Glutamatergic neuron (in vitro differentiated cells): ENCODE data around the gene CHMP2B. TPM values are rescaled to one million over a fixed set of nuclear protein-coding genes. Genes with fewer than 3 reads are reported as not detected.

ENCODE experiments used
- DNase-seq: peaks from one replicate; pipeline ENCODE4 v3.0.0; 2022
- H3K27ac Mint-ChIP-seq: one replicate; pipeline ENCODE4 v1.8.0; 2020; ENCODE audit warnings: mild to moderate bottlenecking, mixed read lengths, inconsistent platforms; ENCODE audit not compliant: unreplicated experiment
- H3K27me3 Mint-ChIP-seq: one replicate; pipeline ENCODE4 v1.8.0; 2020; ENCODE audit warnings: mild to moderate bottlenecking, moderate library complexity, mixed read lengths, inconsistent platforms; ENCODE audit not compliant: unreplicated experiment
- H3K36me3 Mint-ChIP-seq: one replicate; pipeline ENCODE4 v1.8.0; 2020; ENCODE audit warnings: mild to moderate bottlenecking, mixed read lengths, inconsistent platforms; ENCODE audit not compliant: unreplicated experiment
- H3K4me1 Mint-ChIP-seq: one replicate; pipeline ENCODE4 v1.8.0; 2020; ENCODE audit warnings: mild to moderate bottlenecking, low read depth, mixed read lengths, inconsistent platforms; ENCODE audit not compliant: unreplicated experiment
- H3K4me3 Mint-ChIP-seq: one replicate; pipeline ENCODE4 v1.8.0; 2020; ENCODE audit warnings: mild to moderate bottlenecking, mixed read lengths, inconsistent platforms; ENCODE audit not compliant: unreplicated experiment
- H3K9me3 Mint-ChIP-seq: one replicate; pipeline ENCODE4 v1.8.0; 2020; ENCODE audit warnings: mild to moderate bottlenecking, moderate library complexity, mixed read lengths, inconsistent platforms; ENCODE audit not compliant: unreplicated experiment
- total RNA-seq: library from RNA; stranded (reverse); fragmentation: NEBNext Ultra II Directional; extraction: Animal tissue kit (Norgen Biotek cat#: 25700); gene quantifications from one replicate; pipeline ENCODE4 v1.2.1, GENCODE V29; 2021; ENCODE audit not compliant: unreplicated experiment
- TF ChIP-seq, protein P1 (sequence below): fragments of 200-600 bp; sonication (generic); IDR thresholded peaks from one replicate; pipeline ENCODE4 v1.5.0; 2021; ENCODE audit not compliant: partially characterized antibody, unreplicated experiment

The CHMP2B gene
- total RNA-seq, 1 donor from 2014 or later, result 7.2 TPM

DNA sequence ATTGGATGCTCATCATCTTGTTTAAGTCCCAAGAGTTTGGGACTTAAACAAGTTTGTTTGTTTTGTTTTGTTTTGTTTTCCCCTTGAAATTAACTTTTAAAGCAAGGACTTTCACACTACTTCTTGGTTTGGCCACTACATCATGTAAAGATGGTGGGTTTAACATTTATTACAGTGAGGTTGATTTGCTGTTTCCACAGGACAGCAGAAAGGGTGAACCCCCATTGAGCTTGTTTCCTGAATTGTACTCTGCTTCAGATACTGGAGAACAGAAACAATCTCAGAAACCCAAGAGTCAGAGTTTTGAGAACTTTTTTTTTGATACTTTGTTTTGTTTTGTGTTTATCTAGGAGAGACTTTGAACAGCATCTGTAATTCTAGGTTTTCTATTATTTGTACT, 42.6 kb downstream of the CHMP2B start:
- DNase-seq, result no peak
- Mint-ChIP-seq H3K9me3 (no peaks in the 10 kb centered on the region), H3K36me3 (no peaks in the 10 kb centered on the region), H3K27ac (no peak overlapping the region), H3K4me1 (peaks cover 10% of the 10 kb centered on the region), H3K27me3 (no peaks in the 10 kb centered on the region), H3K4me3 (no peak overlapping the region)
- TF ChIP-seq, protein P1, sequence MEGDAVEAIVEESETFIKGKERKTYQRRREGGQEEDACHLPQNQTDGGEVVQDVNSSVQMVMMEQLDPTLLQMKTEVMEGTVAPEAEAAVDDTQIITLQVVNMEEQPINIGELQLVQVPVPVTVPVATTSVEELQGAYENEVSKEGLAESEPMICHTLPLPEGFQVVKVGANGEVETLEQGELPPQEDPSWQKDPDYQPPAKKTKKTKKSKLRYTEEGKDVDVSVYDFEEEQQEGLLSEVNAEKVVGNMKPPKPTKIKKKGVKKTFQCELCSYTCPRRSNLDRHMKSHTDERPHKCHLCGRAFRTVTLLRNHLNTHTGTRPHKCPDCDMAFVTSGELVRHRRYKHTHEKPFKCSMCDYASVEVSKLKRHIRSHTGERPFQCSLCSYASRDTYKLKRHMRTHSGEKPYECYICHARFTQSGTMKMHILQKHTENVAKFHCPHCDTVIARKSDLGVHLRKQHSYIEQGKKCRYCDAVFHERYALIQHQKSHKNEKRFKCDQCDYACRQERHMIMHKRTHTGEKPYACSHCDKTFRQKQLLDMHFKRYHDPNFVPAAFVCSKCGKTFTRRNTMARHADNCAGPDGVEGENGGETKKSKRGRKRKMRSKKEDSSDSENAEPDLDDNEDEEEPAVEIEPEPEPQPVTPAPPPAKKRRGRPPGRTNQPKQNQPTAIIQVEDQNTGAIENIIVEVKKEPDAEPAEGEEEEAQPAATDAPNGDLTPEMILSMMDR, result no peak

DNA sequence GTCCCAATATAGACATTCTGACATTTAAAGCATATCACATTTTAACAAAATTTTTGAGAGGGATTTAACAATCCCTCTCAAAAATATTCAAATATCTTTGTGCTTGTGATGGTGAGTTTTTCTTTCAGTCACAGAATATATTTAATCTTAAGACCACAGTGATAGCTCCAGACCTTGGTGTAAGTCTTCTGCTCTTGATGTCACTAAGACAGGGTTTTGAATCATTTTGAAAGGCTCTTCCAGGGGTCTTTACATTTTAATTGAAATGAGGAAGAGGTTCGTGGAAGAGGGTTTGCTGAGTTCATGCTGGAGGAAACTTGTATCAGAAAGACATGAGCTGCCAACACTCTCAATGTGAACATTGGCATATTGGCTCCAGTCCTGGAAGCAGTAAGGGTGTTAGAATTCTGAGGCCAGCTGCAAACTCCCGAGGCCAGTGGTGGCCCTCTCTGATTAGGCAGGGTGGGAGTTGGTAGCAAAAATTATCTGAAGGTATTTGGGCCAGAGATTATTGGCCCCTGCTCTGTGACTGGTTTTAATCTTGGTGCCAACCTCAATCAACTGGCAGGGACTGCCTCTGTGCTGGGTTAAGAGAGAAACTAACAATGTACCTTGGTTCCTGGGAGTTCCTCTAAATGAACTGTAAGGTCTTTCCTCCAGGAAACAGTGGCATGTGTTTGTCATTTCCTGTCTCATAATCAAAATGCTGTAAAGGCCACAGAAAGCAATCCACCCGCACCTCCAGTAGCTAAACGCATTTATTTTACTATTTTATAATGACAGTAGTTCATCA, 44.0 kb downstream of the CHMP2B start:
- H3K27ac Mint-ChIP-seq, result no peak overlapping the region
- H3K27me3 Mint-ChIP-seq, result no peaks in the 10 kb centered on the region
- TF ChIP-seq, protein P1, result no peak
- H3K4me3 Mint-ChIP-seq, result no peak overlapping the region
- H3K9me3 Mint-ChIP-seq, result no peaks in the 10 kb centered on the region
- H3K4me1 Mint-ChIP-seq, result peaks cover 10% of the 10 kb centered on the region
- H3K36me3 Mint-ChIP-seq, result no peaks in the 10 kb centered on the region
- no peak for DNase-seq

DNA sequence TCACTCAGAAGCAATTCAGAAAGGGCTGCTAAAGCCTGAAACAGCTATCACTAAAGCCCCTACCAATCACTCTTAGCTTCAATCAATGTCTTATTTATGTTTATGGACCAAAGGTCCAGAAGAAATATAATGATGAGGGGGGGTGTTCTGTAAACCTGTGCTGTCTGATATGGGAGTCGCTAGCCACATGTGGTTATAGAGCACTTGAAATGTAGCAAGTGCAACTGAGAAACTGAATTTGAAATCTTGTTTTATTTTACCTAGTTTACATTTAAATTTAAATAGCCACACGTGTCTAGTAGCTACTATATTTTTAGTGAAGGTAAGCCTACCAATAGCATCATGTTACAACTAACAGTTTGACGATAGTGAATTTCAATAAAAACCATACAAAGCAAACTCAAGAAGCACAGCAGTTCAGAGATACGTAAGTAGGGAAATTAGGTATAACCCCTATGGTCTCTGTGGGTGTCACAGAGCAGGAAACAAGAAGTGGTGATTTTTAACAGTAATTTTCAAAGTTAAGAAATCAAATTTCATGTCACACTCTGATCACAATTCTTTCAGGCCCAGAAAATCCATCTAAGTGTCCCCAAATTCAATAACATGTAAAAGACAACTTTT, 45.7 kb downstream of the CHMP2B start:
- Mint-ChIP-seq H3K4me1 (peaks cover 10% of the 10 kb centered on the region), H3K9me3 (no peaks in the 10 kb centered on the region), H3K4me3 (no peak overlapping the region), H3K27ac (no peak overlapping the region), H3K36me3 (no peaks in the 10 kb centered on the region), H3K27me3 (no peaks in the 10 kb centered on the region)
- TF ChIP-seq, protein P1, result no peak
- no peak for DNase-seq

DNA sequence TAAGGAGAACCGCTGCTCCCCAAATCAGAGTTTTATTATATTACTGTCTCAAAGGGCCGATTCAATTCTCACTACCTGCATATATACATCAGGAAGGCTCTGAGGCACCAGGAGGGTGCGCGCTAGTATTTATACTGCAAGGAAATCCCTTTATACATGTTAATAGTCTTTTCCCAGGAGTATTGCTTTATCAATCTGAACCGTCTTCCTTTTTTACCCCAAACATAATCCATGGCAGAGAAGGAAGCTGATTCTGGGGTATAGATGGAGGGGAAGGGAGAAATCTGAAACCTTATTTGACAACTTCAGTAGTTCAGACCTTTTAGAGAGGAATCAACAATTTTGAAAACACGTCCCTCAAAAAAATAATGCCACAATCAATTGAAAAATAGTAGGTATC, 49.4 kb downstream of the CHMP2B start, which contains the start of gene POU1F1:
Gene POU1F1, minus strand, starts transcription at position 101 of the 400 bp plus-strand sequence. CDS start 122 bp downstream, outside the sequence.
- TF ChIP-seq, protein P1, result no peak
- peaks cover 6% of the 10 kb centered on the region for H3K4me1 Mint-ChIP-seq
- H3K27me3 Mint-ChIP-seq, result no peaks in the 10 kb centered on the region
- no peak within 1 kb of the TSS for H3K4me3 Mint-ChIP-seq
- no peak within 1 kb of the TSS for H3K27ac Mint-ChIP-seq
- DNase-seq, result no peak
- H3K36me3 Mint-ChIP-seq, result no peaks in the 10 kb centered on the region
- H3K9me3 Mint-ChIP-seq, result no peaks in the 10 kb centered on the region

DNA sequence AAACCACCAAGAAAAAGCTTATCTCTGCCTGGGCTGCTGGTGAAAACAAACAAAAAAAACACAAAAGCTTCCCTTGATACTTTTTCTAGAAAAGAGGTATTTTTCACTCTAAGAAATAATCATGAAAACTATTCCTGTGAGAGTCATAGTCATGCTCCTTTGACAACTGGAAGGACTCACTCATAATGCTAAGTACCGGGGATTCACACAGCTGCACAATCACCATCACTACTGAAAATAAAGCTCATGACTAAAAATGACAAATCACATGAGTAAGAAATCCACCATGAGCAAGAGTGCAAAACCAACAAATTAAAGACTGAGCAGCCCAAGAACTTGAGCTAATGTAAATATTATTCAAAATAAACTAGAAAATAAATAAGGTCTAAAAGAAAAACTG, 59.9 kb downstream of the CHMP2B start:
- Mint-ChIP-seq H3K4me1 (no peaks in the 10 kb centered on the region), H3K36me3 (no peaks in the 10 kb centered on the region), H3K27me3 (peaks cover 2% of the 10 kb centered on the region), H3K27ac (no peak overlapping the region), H3K9me3 (no peaks in the 10 kb centered on the region), H3K4me3 (no peak overlapping the region)
- TF ChIP-seq, protein P1, result no peak
- DNase-seq, result no peak
